Putamen (tissue), 1 donor: ENCODE results near the gene WDR89.
"Not testable (repeated sequence)": the region's sequence is repeated elsewhere in the genome, so short reads cannot be mapped to it uniquely, and the experiment has no call there.

Experiments
- DNase-seq: peaks from one replicate; pipeline ENCODE4 v3.0.0-alpha.2; 2016; ENCODE audit warnings: low spot score

The WDR89 gene

GRCh38 chr14:63641473-63642228 is at the start of gene WDR89:
Gene WDR89 (minus strand): TSS chr14:63641871. CDS start chr14:63599942, 41,929 bp downstream.
- DNase-seq, result peak; percentile 100

- no peak for DNase-seq
Observed at GRCh38 chr14:63689132-63689531, 47.5 kb upstream of the WDR89 start.

- no peak for DNase-seq
Observed at GRCh38 chr14:63686926-63687325, 45.3 kb upstream of the WDR89 start.

- no peak for DNase-seq
Observed at GRCh38 chr14:63685401-63685800, 43.7 kb upstream of the WDR89 start.

- no peak for DNase-seq
Observed at GRCh38 chr14:63682727-63683593, 41.3 kb upstream of the WDR89 start.

- no peak for DNase-seq
Observed at GRCh38 chr14:63678536-63678935, 36.9 kb upstream of the WDR89 start.

GRCh38 chr14:63677891-63678379 is 36.3 kb upstream of the WDR89 start:
- no peak for DNase-seq

GRCh38 chr14:63676615-63677014 is 34.9 kb upstream of the WDR89 start:
- no peak for DNase-seq

GRCh38 chr14:63673886-63674497 is 32.3 kb upstream of the WDR89 start:
- no peak for DNase-seq

GRCh38 chr14:63673255-63673654 is 31.6 kb upstream of the WDR89 start:
- no peak for DNase-seq

- no peak for DNase-seq
Observed at GRCh38 chr14:63672417-63673180, 30.9 kb upstream of the WDR89 start.

- no peak for DNase-seq
Observed at GRCh38 chr14:63671987-63672386, 30.3 kb upstream of the WDR89 start.

- DNase-seq, result no peak
Observed at GRCh38 chr14:63670692-63671091, 29.0 kb upstream of the WDR89 start.

GRCh38 chr14:63666335-63666734 is 24.7 kb upstream of the WDR89 start:
- DNase-seq, result no peak

GRCh38 chr14:63663428-63664341 is 22.0 kb upstream of the WDR89 start:
- DNase-seq, result no peak

GRCh38 chr14:63662776-63663175 is 21.1 kb upstream of the WDR89 start:
- no peak for DNase-seq

- not testable (repeated sequence) for DNase-seq
Observed at GRCh38 chr14:63661881-63662280, 20.2 kb upstream of the WDR89 start.

GRCh38 chr14:63659726-63660125 is 18.1 kb upstream of the WDR89 start:
- DNase-seq, result peak; percentile 86

GRCh38 chr14:63656194-63656593 is 14.5 kb upstream of the WDR89 start:
- no peak for DNase-seq

GRCh38 chr14:63654936-63655335 is 13.3 kb upstream of the WDR89 start:
- DNase-seq, result no peak

GRCh38 chr14:63654346-63654745 is 12.7 kb upstream of the WDR89 start:
- DNase-seq, result no peak
